HG03432 (cell line): Measurements from ENCODE around the gene GGTA1.
"Not testable (repeated sequence)": the region's sequence is repeated elsewhere in the genome, so short reads cannot be mapped to it uniquely, and the experiment has no call there.

Source experiments
- ATAC-seq: cut with Tn5 transposase; IDR thresholded peaks from one replicate; pipeline ENCODE4 v1.9.1; 2021; ENCODE audit warnings: mild to moderate bottlenecking, moderate library complexity; ENCODE audit not compliant: unreplicated experiment

GGTA1 gene

GRCh38 chr9:121463026-121463807 is 36.4 kb downstream of the GGTA1 start:
- ATAC-seq, result no peak

DNA sequence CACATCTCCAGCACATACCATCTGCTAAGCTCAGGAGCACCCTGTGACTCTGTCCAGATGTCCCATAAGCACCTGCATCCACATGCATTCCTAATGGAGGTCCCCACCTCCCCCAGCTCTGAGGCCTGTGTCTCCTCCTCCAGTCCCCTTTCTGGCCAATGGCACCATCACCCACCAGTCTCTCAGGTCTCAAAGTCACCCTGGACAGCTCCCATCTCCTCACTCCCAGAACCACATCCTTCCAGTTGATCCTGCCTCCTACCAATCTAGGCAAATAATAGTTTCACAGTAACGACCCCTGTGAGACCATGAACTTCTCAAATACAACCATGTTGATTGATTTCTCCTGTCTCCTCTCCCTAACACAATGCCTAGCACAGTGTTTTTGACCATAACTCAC is 40.1 kb downstream of the GGTA1 start:
- no peak for ATAC-seq

DNA sequence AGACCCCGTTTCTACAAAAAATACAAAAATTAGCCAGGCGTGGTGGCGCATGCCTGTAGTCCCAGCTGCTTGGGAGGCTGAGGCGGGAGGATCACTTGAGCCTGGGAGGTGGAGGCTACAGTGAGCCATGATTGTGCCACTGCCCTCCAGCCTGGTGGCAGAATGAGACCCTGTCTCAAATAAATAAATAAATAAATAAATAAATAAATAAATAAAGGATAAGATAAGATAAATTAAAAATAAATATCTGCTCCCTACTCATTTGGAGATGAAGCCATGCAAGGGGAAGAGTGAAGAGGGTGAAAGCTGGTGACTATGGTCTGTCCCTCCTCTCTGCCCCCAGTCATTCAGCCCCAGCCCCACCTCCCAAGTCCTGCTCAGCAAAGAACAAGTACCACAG is 41.2 kb downstream of the GGTA1 start:
- ATAC-seq, result not testable (repeated sequence)

- ATAC-seq, result no peak
Measured at GRCh38 chr9:121455527-121456239, 44.0 kb downstream of the GGTA1 start.

- no peak for ATAC-seq
Measured at GRCh38 chr9:121454972-121455371, 44.7 kb downstream of the GGTA1 start.

DNA sequence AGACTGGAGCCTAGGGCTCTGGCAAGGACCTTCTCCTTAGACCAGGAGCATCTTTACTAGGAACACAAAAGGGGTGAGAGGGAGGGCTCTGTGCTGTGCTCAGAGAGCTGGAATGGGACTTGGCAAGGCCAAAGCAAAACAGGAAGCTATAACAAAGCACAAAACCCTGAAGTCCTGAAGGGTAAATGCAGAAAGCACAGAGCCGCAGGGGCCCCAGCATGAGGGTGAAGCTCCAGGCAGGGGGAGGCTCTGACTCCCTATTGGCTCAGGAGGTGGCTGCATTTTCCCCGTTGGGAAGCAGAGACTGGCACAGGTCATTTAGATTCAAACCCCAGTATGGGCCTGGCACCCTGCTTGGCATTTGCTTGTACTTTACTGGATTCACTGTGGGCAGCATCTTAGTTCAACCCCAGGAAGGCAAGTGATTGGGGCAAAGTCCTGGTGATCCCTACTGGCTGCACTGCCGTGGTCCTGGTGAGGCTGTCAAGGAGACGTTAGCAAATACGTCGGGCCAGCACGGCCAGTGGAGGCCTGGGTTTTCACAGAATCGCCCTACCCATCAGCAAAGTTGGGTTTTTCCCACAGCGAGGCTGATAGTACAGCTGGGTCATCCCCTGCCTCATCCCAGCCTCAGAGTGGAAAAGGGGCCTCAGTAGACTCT is 46.3 kb downstream of the GGTA1 start:
- no peak for ATAC-seq

GRCh38 chr9:121452085-121452484 is 47.6 kb downstream of the GGTA1 start:
- ATAC-seq, result no peak

DNA sequence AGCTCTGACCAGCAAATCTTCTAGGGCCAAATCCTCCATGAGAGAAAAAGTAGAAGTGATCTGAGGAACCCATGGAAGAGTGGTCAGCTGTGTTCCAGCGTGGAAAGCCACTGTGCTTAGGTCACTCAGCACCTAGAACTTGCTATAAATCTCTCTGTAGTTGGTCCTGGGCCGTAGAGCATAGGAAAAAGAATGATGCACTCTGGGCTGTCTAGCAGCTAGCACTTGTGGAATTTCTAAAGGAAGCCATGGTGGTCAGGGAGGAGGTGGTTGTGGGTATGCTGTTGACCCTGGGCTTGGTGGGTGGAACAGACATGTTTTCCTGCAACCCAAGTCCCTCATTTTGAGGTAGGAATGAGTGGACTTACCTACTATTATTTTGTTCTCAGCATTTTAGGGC is 48.1 kb downstream of the GGTA1 start:
- ATAC-seq, result no peak

GRCh38 chr9:121450241-121450640 is 49.4 kb downstream of the GGTA1 start:
- ATAC-seq, result no peak

DNA sequence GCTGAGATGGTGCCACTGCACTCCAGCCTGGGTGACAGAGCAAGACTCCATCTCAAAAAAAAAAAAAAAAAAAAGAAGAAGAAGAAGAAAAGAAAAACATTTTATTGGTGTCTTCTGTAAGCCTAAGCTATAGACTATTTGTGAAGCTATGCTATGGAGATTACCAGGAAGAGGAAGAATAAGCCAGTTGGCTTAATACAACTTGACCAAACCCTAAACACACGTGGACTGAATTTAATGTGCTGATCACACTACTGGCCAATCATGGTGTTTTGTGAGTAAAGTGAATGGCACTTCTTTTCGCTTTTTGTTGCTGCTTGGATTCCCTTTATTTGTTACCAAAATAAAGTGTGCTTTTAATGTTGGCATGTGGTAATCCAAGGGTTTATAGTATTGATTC is 49.9 kb downstream of the GGTA1 start:
- ATAC-seq, result no peak

- no peak for ATAC-seq
Measured at GRCh38 chr9:121447321-121447834, 52.3 kb downstream of the GGTA1 start.

- no peak for ATAC-seq
Measured at GRCh38 chr9:121445986-121446385, 53.7 kb downstream of the GGTA1 start.

DNA sequence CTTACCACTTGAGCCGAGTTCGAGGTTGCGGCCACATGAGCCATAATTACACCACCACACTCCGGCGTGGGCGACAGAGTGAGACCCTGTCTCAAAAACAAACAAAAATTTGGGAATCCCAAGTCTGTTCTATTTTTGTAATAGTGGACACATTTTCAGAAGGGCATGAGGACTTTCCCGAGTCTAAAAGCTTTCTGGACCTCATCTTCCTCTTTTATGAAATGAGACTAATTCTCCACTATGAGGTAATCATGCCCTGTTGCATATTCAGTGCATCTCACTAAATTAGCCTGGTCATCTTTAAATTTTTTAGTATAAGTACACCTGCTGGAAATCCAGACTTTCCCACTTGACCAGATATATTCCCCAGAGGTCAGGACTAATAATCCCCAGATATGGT is 55.7 kb downstream of the GGTA1 start:
- ATAC-seq, result no peak

DNA sequence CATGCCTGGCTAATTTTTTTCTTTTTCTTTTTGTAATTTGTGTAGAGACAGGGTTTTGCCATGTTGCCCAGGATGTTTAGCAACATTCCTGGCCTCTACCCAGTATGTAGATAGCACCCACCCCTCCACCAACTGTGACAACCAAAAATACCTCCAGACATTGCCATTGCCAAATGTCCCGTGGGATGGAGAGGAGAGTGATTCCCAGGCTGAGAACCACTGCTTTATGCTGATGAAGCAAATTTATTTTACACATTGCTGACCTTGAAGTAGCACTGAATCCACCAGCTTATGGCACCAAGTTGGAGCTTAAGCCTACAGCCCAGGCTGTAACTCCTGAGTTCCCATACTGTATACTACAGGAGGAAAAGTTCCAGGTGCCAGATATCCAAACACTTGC is 58.5 kb downstream of the GGTA1 start:
- ATAC-seq, result no peak

GRCh38 chr9:121439711-121440664 is 59.7 kb downstream of the GGTA1 start:
- ATAC-seq, result no peak

GRCh38 chr9:121439016-121439415 is 60.6 kb downstream of the GGTA1 start:
- ATAC-seq, result no peak

DNA sequence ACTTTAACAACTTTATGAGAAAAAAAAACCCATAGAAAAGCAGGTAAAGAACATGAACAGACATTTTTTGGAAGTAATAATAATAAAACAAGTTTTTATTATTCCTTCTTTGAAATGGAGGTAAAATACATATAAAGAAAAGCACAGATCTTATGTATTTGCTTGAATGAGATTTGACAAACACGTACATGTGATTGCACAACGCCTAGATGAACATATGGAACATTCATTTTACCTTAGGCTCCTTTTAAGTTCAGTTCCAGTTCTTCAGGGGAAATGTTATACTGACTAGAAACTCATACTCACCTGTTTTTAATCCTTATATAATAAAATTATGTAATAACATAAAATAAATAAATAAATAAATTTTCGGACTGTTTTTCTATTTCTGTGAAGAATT is 61.8 kb downstream of the GGTA1 start:
- ATAC-seq, result no peak

GRCh38 chr9:121437046-121437445 is 62.6 kb downstream of the GGTA1 start:
- ATAC-seq, result not testable (repeated sequence)

DNA sequence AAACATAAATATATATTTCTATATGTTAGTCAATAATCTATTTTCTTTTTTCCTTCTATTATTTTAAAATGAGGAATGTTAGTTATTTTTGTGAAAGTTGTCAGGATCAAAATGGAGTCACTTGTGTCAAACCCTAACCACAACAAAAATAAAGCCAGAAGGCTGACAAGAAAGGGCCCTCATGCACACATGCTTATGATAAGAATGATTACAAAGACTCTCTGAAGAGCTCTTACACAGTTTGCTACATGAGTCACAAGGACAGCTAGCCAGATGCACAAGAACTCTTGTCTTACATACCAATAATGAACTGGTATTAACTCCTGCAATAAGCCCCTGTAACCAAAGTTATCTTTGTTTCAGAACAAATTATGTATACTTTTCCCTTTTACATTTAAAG is 64.7 kb downstream of the GGTA1 start:
- ATAC-seq, result no peak

DNA sequence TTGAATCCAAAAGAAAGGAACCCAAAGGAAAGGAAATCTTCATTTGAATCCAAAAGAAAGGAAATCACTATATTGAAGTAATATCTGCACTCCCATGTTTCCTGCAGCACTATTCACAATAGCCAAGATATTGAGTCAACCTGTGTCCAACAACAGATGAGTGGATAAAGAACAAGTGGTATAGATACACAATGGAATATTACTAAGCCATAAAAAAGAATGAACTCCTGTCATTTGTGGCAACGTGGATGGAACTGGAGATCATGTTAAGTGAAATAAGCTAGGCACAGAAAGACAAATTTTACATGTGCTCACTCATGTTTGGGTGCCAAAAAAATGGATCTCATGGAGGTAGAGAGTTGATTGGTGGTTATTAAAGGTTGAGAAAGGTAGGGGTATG is 71.7 kb downstream of the GGTA1 start:
- no peak for ATAC-seq

- ATAC-seq, result no peak
Measured at GRCh38 chr9:121424024-121424432, 75.6 kb downstream of the GGTA1 start.
